NB4 (cell line): Measurements from ENCODE around the gene GPR176.

Experiments used
- POLR2A ChIP-seq: IDR thresholded peaks from 2 replicates; pipeline ENCODE4 v1.6.1; 2011; ENCODE audit warnings: mild to moderate bottlenecking; ENCODE audit not compliant: insufficient read length; ENCODE audit errors: extremely low read depth
- TF ChIP-seq, protein P1 (sequence below): IDR thresholded peaks from one replicate; pipeline ENCODE4 v1.5.1; 2012; ENCODE audit warnings: low read depth, low read length
- TF ChIP-seq, protein P2 (sequence below): IDR thresholded peaks from 2 replicates; pipeline ENCODE4 v1.6.1; 2011; ENCODE audit warnings: low read depth, low read length

GRCh38 chr15:39851500-39852092, 68.5 kb downstream of the GPR176 start:
- TF ChIP-seq, protein P1, sequence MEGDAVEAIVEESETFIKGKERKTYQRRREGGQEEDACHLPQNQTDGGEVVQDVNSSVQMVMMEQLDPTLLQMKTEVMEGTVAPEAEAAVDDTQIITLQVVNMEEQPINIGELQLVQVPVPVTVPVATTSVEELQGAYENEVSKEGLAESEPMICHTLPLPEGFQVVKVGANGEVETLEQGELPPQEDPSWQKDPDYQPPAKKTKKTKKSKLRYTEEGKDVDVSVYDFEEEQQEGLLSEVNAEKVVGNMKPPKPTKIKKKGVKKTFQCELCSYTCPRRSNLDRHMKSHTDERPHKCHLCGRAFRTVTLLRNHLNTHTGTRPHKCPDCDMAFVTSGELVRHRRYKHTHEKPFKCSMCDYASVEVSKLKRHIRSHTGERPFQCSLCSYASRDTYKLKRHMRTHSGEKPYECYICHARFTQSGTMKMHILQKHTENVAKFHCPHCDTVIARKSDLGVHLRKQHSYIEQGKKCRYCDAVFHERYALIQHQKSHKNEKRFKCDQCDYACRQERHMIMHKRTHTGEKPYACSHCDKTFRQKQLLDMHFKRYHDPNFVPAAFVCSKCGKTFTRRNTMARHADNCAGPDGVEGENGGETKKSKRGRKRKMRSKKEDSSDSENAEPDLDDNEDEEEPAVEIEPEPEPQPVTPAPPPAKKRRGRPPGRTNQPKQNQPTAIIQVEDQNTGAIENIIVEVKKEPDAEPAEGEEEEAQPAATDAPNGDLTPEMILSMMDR: no peak
- TF ChIP-seq POLR2A: no peak
- TF ChIP-seq, protein P2, sequence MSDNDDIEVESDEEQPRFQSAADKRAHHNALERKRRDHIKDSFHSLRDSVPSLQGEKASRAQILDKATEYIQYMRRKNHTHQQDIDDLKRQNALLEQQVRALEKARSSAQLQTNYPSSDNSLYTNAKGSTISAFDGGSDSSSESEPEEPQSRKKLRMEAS: no peak
